Activated CD8-positive, alpha-beta T cell treated with anti-CD3 and anti-CD28 coated beads for 36 hours (primary cell): Measurements from ENCODE around the gene XNDC1N. TPM values are rescaled to one million over a fixed set of nuclear protein-coding genes. Genes with fewer than 3 reads are reported as not detected.

Experiments
- ATAC-seq: fragments of 200-7000 bp; cut with Tn5 transposase; one replicate; pipeline ENCODE4 v1.10.0; 2021; ENCODE audit warnings: mild to moderate bottlenecking, moderate library complexity
- CTCF ChIA-PET: fragments of 350-600 bp; sonication (Branson Sonifier 250); formaldehyde crosslinking; loops from one replicate; lab custom pipeline; 2021; ENCODE audit warnings: antibody characterized with exemption; lab: Charles Lee
- POLR2A ChIA-PET: fragments of 350-600 bp; sonication (Branson Sonifier 250); formaldehyde crosslinking; loops from one replicate; lab custom pipeline; 2021; ENCODE audit warnings: antibody characterized with exemption; lab: Charles Lee
- DNase-seq: peaks from one replicate; pipeline ENCODE4 v3.0.0-alpha.2; 2020
- H3K27ac Mint-ChIP-seq: one replicate; pipeline ENCODE4 v1.8.0; 2021; ENCODE audit warnings: mild to moderate bottlenecking, mixed read lengths
- H3K27me3 Mint-ChIP-seq: one replicate; pipeline ENCODE4 v1.8.0; 2021; ENCODE audit warnings: mixed read lengths
- H3K36me3 Mint-ChIP-seq: one replicate; pipeline ENCODE4 v1.8.0; 2021; ENCODE audit warnings: low read depth, mixed read lengths
- H3K4me1 Mint-ChIP-seq: one replicate; pipeline ENCODE4 v1.8.0; 2021; ENCODE audit warnings: low read depth, mixed read lengths
- H3K4me3 Mint-ChIP-seq: one replicate; pipeline ENCODE4 v1.8.0; 2021; ENCODE audit warnings: mild to moderate bottlenecking, moderate library complexity, mixed read lengths
- H3K9me3 Mint-ChIP-seq: one replicate; pipeline ENCODE4 v1.8.0; 2021; ENCODE audit warnings: mixed read lengths
- CTCF ChIP-seq: fragments of 200-600 bp; IDR thresholded peaks from one replicate; pipeline ENCODE4 v1.8.0; 2022; ENCODE audit warnings: antibody characterized with exemption, mild to moderate bottlenecking
- intact Hi-C: fragments of 100-400 bp; cut with micrococcal nuclease; formaldehyde crosslinking; loops from one replicate; pipeline ENCODE4 v1.10.0; 2022
- total RNA-seq, 2 experiments: library from RNA; stranded (reverse); gene quantifications; one replicate each; pipeline ENCODE4 v1.2.3, GENCODE V29; 2021

Gene XNDC1N
- total RNA-seq = 10 to 100 TPM; 15.8 to 16.0 TPM

- CTCF ChIA-PET = interaction anchor here (0.9 to 2.2 kb wide), 8 partner anchors 16 to 503 kb away, joined by 3 to 7 read pairs (median 4); no protein-coding TSS in a partner anchor
- DNase-seq = peak; percentile 86
- Mint-ChIP-seq H3K4me3 (peak within 1 kb of the TSS; percentile 95), H3K27me3 (no peaks in the 10 kb centered on the region), H3K4me1 (peaks cover 39% of the 10 kb centered on the region), H3K36me3 (peaks cover 16% of the 10 kb centered on the region), H3K9me3 (no peaks in the 10 kb centered on the region), H3K27ac (peak within 1 kb of the TSS; percentile 99)
- TF ChIP-seq CTCF = no peak
- peak; percentile 83 for ATAC-seq
- POLR2A ChIA-PET = interaction anchor here (0.9 to 2.5 kb wide), 20 partner anchors 8 to 1724 kb away, joined by 3 to 16 read pairs (median 4); partner anchors contain the start of genes ANAPC15 and TOMT
- intact Hi-C loops = no loop called here
Measured at GRCh38 chr11:71927820-71928736, at the start of gene XNDC1N. TSS of gene XNDC1N (minus strand) at chr11:71928594. CDS start at chr11:71923353, 5,241 bp downstream.

GRCh38 chr11:71977743-71978418 is 49.5 kb upstream of the XNDC1N start:
- no peak overlapping the region for H3K27ac Mint-ChIP-seq
- ATAC-seq (peak; percentile 65), DNase-seq (peak; percentile 72)
- no peaks in the 10 kb centered on the region for H3K27me3 Mint-ChIP-seq
- CTCF ChIA-PET = interaction anchor here (0.6 to 3.2 kb wide), 40 partner anchors 9 to 453 kb away, joined by 3 to 25 read pairs (median 5); partner anchors contain the start of genes ANAPC15 and IL18BP
- H3K4me1 Mint-ChIP-seq = no peaks in the 10 kb centered on the region
- POLR2A ChIA-PET = interaction anchor here (0.7 kb wide), 1 partner anchor 167 kb away, joined by 3 read pairs; no protein-coding TSS in a partner anchor
- no peak overlapping the region for H3K4me3 Mint-ChIP-seq
- peak; percentile 65 for TF ChIP-seq CTCF
- H3K36me3 Mint-ChIP-seq = peaks cover 5% of the 10 kb centered on the region
- intact Hi-C loops = no loop called here
- no peaks in the 10 kb centered on the region for H3K9me3 Mint-ChIP-seq

GRCh38 chr11:71977090-71977489 is 48.7 kb upstream of the XNDC1N start:
- CTCF ChIA-PET = interaction anchor here (0.6 to 3.2 kb wide), 35 partner anchors 9 to 454 kb away, joined by 3 to 25 read pairs (median 6); partner anchors contain the start of genes ANAPC15 and IL18BP
- H3K9me3 Mint-ChIP-seq = no peaks in the 10 kb centered on the region
- H3K27ac Mint-ChIP-seq = no peak overlapping the region
- DNase-seq (no peak), ATAC-seq (no peak)
- no peak for TF ChIP-seq CTCF
- intact Hi-C loops = no loop called here
- POLR2A ChIA-PET = interaction anchor here (0.7 to 1.3 kb wide), 2 partner anchors 49 to 168 kb away, joined by 3 to 6 read pairs; partner anchors contain the start of gene XNDC1N
- H3K36me3 Mint-ChIP-seq = peaks cover 5% of the 10 kb centered on the region
- no peaks in the 10 kb centered on the region for H3K27me3 Mint-ChIP-seq
- H3K4me3 Mint-ChIP-seq = no peak overlapping the region
- H3K4me1 Mint-ChIP-seq = no peaks in the 10 kb centered on the region

- H3K4me1 Mint-ChIP-seq = no peaks in the 10 kb centered on the region
Measured at GRCh38 chr11:71976551-71976950, 48.2 kb upstream of the XNDC1N start.

More at GRCh38 chr11:71976551-71976950, 48.2 kb upstream of the XNDC1N start:
- intact Hi-C loops = no loop called here
- H3K27me3 Mint-ChIP-seq = no peaks in the 10 kb centered on the region
- DNase-seq (no peak), ATAC-seq (no peak)
- H3K27ac Mint-ChIP-seq = peak overlapping the region; percentile 5
- ChIA-PET CTCF (interaction anchor here (0.7 to 3.2 kb wide), 23 partner anchors 10 to 454 kb away, joined by 3 to 25 read pairs (median 9); partner anchors contain the start of genes ANAPC15 and IL18BP), POLR2A (interaction anchor here (1.3 kb wide), 1 partner anchor 49 kb away, joined by 6 read pairs; the partner anchor contains the start of gene XNDC1N)
- no peaks in the 10 kb centered on the region for H3K9me3 Mint-ChIP-seq
- peaks cover 3% of the 10 kb centered on the region for H3K36me3 Mint-ChIP-seq
- TF ChIP-seq CTCF = no peak
- H3K4me3 Mint-ChIP-seq = no peak overlapping the region
